Measurements from ENCODE around the gene C11orf52. TPM values are rescaled to one million over a fixed set of nuclear protein-coding genes. Genes with fewer than 3 reads are reported as not detected.

The C11orf52 gene
- total and polyA plus RNA-seq, 2 of the 8 experiments (the other 6 are each of a cell fraction or from before 2014, with no cell fraction given) = 1.7 to 2.7 TPM

- POLR2A ChIA-PET (ENCODE audit: partially characterized antibody) = interaction anchor here (1.7 to 1.9 kb wide), 2 partner anchors 8 to 16 kb away, joined by 4 to 6 read pairs; no protein-coding TSS in a partner anchor
- Histone ChIP-seq H4K8ac (ENCODE audit: extremely low read depth, insufficient read depth, low read length) (no peak overlapping the region), H3K4ac (replicated peaks; ENCODE audit: insufficient read length, low read depth, low read length) (no peak overlapping the region), H4K91ac (replicated peaks; ENCODE audit: insufficient read length, low read length) (no peak overlapping the region), H3K23me2 (ENCODE audit: low read depth, low read length) (no peaks in the 10 kb centered on the region; the same call in 1 of the 2 replicates), H4K20me1 (replicated peaks in 1 of 2; ENCODE audit: control insufficient read depth in 1 of 2, insufficient read depth in 2 of 2, low read length in 2 of 2) (no peaks in the 10 kb centered on the region), H3K27me3 (replicated peaks in 1 of 4; ENCODE audit: control insufficient read depth in 3 of 4, extremely low read depth in 1 of 4, insufficient read depth in 3 of 4, low read length in 3 of 4) (no peaks in the 10 kb centered on the region), H3K79me2 (ENCODE audit: control insufficient read depth in 1 of 2, insufficient read depth in 2 of 2, low read length in 2 of 2) (no peaks in the 10 kb centered on the region), H3K14ac (ENCODE audit: insufficient read length) (no peak overlapping the region), H2BK15ac (ENCODE audit: low read length) (no peak overlapping the region), H3K4me2 (ENCODE audit: insufficient read depth in 1 of 2, low read depth in 2 of 2, low read length in 2 of 2) (no peak overlapping the region), H2BK120ac (replicated peaks; ENCODE audit: low read depth, low read length) (no peak overlapping the region), H2BK20ac (ENCODE audit: low read length) (no peak overlapping the region), H2BK12ac (ENCODE audit: low read depth, low read length) (no peak overlapping the region), H3K18ac (ENCODE audit: extremely low read depth, low read length) (no peak overlapping the region), H2BK5ac (ENCODE audit: low read depth, low read length) (no peak overlapping the region), H3K36me3 (ENCODE audit: control insufficient read depth in 2 of 4, insufficient read depth in 4 of 4, low read length in 3 of 4) (no peaks in the 10 kb centered on the region), H3K79me1 (ENCODE audit: low read depth, low read length) (no peaks in the 10 kb centered on the region; the same call in 1 of the 2 replicates), H3K27ac (ENCODE audit: low read depth, low read length) (no peak overlapping the region), H2AK5ac (ENCODE audit: low read depth, low read length) (no peak overlapping the region), H3K23ac (ENCODE audit: insufficient read length) (no peak overlapping the region), H4K5ac (ENCODE audit: insufficient read length, low read depth, low read length) (no peak overlapping the region), H3K9ac (replicated peaks in 1 of 4; ENCODE audit: extremely low read depth in 1 of 4, low read depth in 3 of 4, low read length in 3 of 4) (no peak overlapping the region), H3K56ac (replicated peaks; ENCODE audit: insufficient read length, low read depth, low read length) (no peak overlapping the region), H3K4me1 (replicated peaks in 1 of 4; ENCODE audit: control insufficient read depth in 3 of 4, insufficient read depth in 4 of 4, low read length in 3 of 4) (peaks cover 0 to 7% (median 3%) of the 10 kb centered on the region in 4 experiments; a peak in 3 of 7 replicates), H3K4me3 (ENCODE audit: extremely low read depth in 1 of 4, insufficient read depth in 2 of 4, low read depth in 3 of 4, low read length in 4 of 4) (no peak overlapping the region), H3K9me3 (ENCODE audit: insufficient read depth in 2 of 2, low read depth in 1 of 2, low read length in 1 of 2) (peaks cover 0 to 10% of the 10 kb centered on the region in 2 experiments; a peak in 1 of 4 replicates), H2AFZ (ENCODE audit: low read length) (no peak overlapping the region)
- WGBS, 2 experiments (ENCODE audit: extremely low coverage in 1 of 2, insufficient coverage in 1 of 2, insufficient read length in 1 of 2, insufficient replicate concordance in 2 of 2, low coverage in 1 of 2, low lambda C conversion rate in 2 of 2, missing lambda C conversion rate in 1 of 2) = 94% methylated on average over 12 of the region's 12 CpGs; no CpG with 5 or more reads in 1 of the 2 experiments
- FAIRE-seq (no peak), DNase-seq (ENCODE audit: low read depth in 1 of 2, low spot score in 2 of 2) (no peak)
- CTCF ChIA-PET (ENCODE audit: partially characterized antibody) = interaction anchor here (0.6 to 6.5 kb wide), 7 partner anchors 8 to 77 kb away, joined by 3 to 83 read pairs (median 6); no protein-coding TSS in a partner anchor
- TF ChIP-seq TEAD4 (IDR thresholded peaks at IDR 0.05; ENCODE audit: low read depth, low read length) (no peak), JUND (IDR thresholded peaks at IDR 0.05; ENCODE audit: low read length) (no peak)
Observed at GRCh38 chr11:111957663-111958444, 39.1 kb downstream of the C11orf52 start.
